ENCODE data around the gene C2CD5. TPM values are rescaled to one million over a fixed set of nuclear protein-coding genes. Genes with fewer than 3 reads are reported as not detected.

Gene C2CD5
- total and polyA plus RNA-seq, 2 donors (not counting 1 experiment from before 2014, with no cell fraction given), result 24.6 to 61.7 TPM

DNA sequence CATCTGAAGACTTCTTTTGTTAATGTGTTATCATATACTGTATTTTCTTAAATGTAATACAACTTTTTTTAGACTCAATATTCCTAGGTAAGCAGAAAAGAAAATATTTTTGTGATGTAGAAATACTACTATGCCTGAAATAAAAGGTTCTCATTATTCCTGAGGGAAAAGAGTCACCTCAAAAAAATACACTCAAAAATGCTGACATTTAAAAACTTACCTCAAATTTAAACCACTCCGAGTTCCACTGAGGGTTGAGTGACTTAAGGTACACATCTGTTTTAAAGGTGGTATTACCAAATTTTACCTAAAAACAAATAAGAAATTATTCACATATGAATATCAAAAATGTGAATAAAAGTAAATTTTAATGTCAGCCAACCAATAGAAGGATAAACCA lies 9.3 kb downstream of the C2CD5 start:
- no CpG with 5 or more reads among the region's 1 CpG for WGBS (ENCODE audit: insufficient coverage)
- Mint-ChIP-seq H3K4me3 (no peak overlapping the region), H3K9me3 (ENCODE audit: insufficient read depth) (peaks cover 4% of the 10 kb centered on the region), H3K27me3 (no peaks in the 10 kb centered on the region), H3K4me1 (peaks cover 29% of the 10 kb centered on the region), H3K27ac (no peak overlapping the region)
- Histone ChIP-seq H3K4me1 (ENCODE audit: control insufficient read depth in 2 of 2, insufficient read depth in 2 of 2, low read length in 2 of 2) (peaks cover 17 to 27% of the 10 kb centered on the region in 2 donors), H3K27me3 (replicated peaks in 1 of 4; ENCODE audit: control extremely low read depth in 1 of 4, control insufficient read depth in 3 of 4, insufficient read depth in 4 of 4, low read length in 3 of 4) (no peaks in the 10 kb centered on the region), H3K9me3 (ENCODE audit: control extremely low read depth in 1 of 3, control insufficient read depth in 2 of 3, insufficient read depth in 1 of 3, low read length in 2 of 3) (peaks cover 1 to 8% (median 4%) of the 10 kb centered on the region in 3 donors), H3K36me3 (replicated peaks in 1 of 2; ENCODE audit: control extremely low read depth in 1 of 2, control insufficient read depth in 1 of 2, extremely low read depth in 1 of 2, insufficient read depth in 2 of 2, low read length in 1 of 2) (peaks cover 5 to 30% of the 10 kb centered on the region in 2 experiments), H3K4me3 (ENCODE audit: control extremely low read depth in 1 of 5, extremely low read depth in 1 of 5, insufficient read depth in 1 of 5, low read depth in 2 of 5, low read length in 4 of 5) (no peak overlapping the region), H3K4me2 (replicated peaks; ENCODE audit: low read depth, low read length, poor library complexity, severe bottlenecking) (no peak overlapping the region), H3K9ac (ENCODE audit: low read length) (no peak overlapping the region), H3K79me2 (ENCODE audit: control insufficient read depth, insufficient read depth, low read length) (peaks cover 90% of the 10 kb centered on the region), H2AFZ (ENCODE audit: insufficient read depth, low read depth, low read length, poor library complexity, severe bottlenecking) (no peak overlapping the region), H4K20me1 (ENCODE audit: control insufficient read depth, insufficient read depth, low read length, poor library complexity, severe bottlenecking) (peaks cover 4% of the 10 kb centered on the region), H3K27ac (ENCODE audit: low read length in 2 of 2) (no peak overlapping the region)
- DNase-seq (no peak), ATAC-seq (ENCODE audit: low read depth) (no peak)
- TF ChIP-seq CTCF (IDR thresholded peaks at IDR 0.05) (no peak), EZH2 (IDR thresholded peaks at IDR 0.05; ENCODE audit: borderline replicate concordance, insufficient read depth, low read depth, low read length, poor library complexity, severe bottlenecking) (no peak)
- ChIA-PET CTCF (no interaction called here), POLR2A (no interaction called here)
- intact Hi-C loops (cut with micrococcal nuclease), result no loop called here

GRCh38 chr12:22533155-22533554 lies 11.2 kb downstream of the C2CD5 start:
- Histone ChIP-seq H4K20me1 (ENCODE audit: control insufficient read depth, insufficient read depth, low read length, poor library complexity, severe bottlenecking) (peaks cover 14% of the 10 kb centered on the region), H3K79me2 (ENCODE audit: control insufficient read depth, insufficient read depth, low read length) (peaks cover 84% of the 10 kb centered on the region), H3K27me3 (replicated peaks in 1 of 4; ENCODE audit: control extremely low read depth in 1 of 4, control insufficient read depth in 3 of 4, insufficient read depth in 4 of 4, low read length in 3 of 4) (no peaks in the 10 kb centered on the region), H3K4me3 (ENCODE audit: control extremely low read depth in 1 of 5, extremely low read depth in 1 of 5, insufficient read depth in 1 of 5, low read depth in 2 of 5, low read length in 4 of 5) (no peak overlapping the region), H3K9me3 (ENCODE audit: control extremely low read depth in 1 of 3, control insufficient read depth in 2 of 3, insufficient read depth in 1 of 3, low read length in 2 of 3) (peaks cover 0 to 4% (median 1%) of the 10 kb centered on the region in 3 donors), H3K4me2 (replicated peaks; ENCODE audit: low read depth, low read length, poor library complexity, severe bottlenecking) (no peak overlapping the region), H3K36me3 (replicated peaks in 1 of 2; ENCODE audit: control extremely low read depth in 1 of 2, control insufficient read depth in 1 of 2, extremely low read depth in 1 of 2, insufficient read depth in 2 of 2, low read length in 1 of 2) (peaks cover 5 to 36% of the 10 kb centered on the region in 2 experiments), H3K27ac (ENCODE audit: low read length in 2 of 2) (no peak overlapping the region), H2AFZ (ENCODE audit: insufficient read depth, low read depth, low read length, poor library complexity, severe bottlenecking) (no peak overlapping the region), H3K9ac (ENCODE audit: low read length) (no peak overlapping the region), H3K4me1 (ENCODE audit: control insufficient read depth in 2 of 2, insufficient read depth in 2 of 2, low read length in 2 of 2) (peaks cover 0 to 12% of the 10 kb centered on the region in 2 donors)
- ChIA-PET CTCF (interaction anchor here (4.9 kb wide), 1 partner anchor 96 kb away, joined by 53 read pairs; no protein-coding TSS in a partner anchor), POLR2A (interaction anchor here (1.0 kb wide), 1 partner anchor 11 kb away, joined by 3 read pairs; the partner anchor contains the start of gene C2CD5)
- Mint-ChIP-seq H3K27ac (no peak overlapping the region), H3K27me3 (no peaks in the 10 kb centered on the region), H3K4me1 (peaks cover 16% of the 10 kb centered on the region), H3K9me3 (ENCODE audit: insufficient read depth) (no peaks in the 10 kb centered on the region), H3K4me3 (no peak overlapping the region)
- no peak for ATAC-seq (ENCODE audit: low read depth)
- no peak for DNase-seq
- no CpG with 5 or more reads among the region's 4 CpGs for WGBS (ENCODE audit: insufficient coverage)
- intact Hi-C loops (cut with micrococcal nuclease), result no loop called here
- no peak for TF ChIP-seq EZH2 (IDR thresholded peaks at IDR 0.05; ENCODE audit: borderline replicate concordance, insufficient read depth, low read depth, low read length, poor library complexity, severe bottlenecking)
- no peak for TF ChIP-seq CTCF (IDR thresholded peaks at IDR 0.05)

Measured in B cell (primary cell).